NCI-H345 treated with DMSO at 0.1 percent for 48 hours (cell line): ENCODE measurements around the gene RPS29.
A peak's percentile ranks its signal among the peaks of the same experiment; 100 is the strongest.
"Not testable (repeated sequence)": the region's sequence is repeated elsewhere in the genome, so short reads cannot be mapped to it uniquely, and the experiment has no call there.

Experiments used
- DNase-seq: peaks from one replicate; lab custom pipeline; 2025; ENCODE audit not compliant: unreplicated experiment; lab: John Stamatoyannopoulos, UW

The RPS29 gene

DNA sequence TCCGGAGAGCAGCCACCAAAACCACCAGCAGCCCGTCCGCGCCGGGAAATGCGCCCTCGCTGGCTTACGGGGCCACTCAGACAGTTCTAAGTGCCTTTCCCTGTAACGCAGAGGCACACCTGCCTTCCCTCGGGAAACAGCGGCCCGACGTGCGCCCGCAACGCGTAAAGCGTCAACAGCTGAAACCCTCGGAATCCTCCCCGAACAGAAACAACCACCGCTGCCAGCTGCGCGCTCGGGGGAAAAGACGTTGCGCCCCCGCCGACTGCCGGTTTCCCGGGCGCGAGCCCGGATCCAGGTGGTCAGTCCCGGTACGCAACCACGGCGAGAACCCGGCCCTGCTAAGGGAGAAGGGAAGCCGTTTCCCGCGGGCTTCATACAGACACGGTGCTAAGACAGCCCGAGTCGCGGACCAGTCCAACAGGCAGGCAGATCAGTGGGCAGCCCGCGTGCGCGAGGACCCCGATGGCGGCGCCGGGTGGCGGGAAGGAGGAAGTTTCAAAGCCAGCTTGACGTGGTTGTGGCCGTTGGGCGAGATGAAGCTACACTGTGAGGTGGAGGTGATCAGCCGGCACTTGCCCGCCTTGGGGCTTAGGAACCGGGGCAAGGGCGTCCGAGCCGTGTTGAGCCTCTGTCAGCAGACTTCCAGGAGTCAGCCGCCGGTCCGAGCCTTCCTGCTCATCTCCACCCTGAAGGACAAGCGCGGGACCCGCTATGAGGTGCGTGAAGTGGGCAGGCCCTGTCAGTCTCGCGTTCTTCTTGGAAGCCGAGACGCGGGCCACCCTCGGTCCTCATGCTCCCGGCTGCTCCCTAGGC is 12.5 kb upstream of the RPS29 start, which contains the start of gene LRR1:
Gene LRR1, plus strand, starts transcription at position 456 of the 816 bp plus-strand sequence. Its CDS starts 81 bp downstream, at position 537.
- DNase-seq = peak; percentile 80

DNA sequence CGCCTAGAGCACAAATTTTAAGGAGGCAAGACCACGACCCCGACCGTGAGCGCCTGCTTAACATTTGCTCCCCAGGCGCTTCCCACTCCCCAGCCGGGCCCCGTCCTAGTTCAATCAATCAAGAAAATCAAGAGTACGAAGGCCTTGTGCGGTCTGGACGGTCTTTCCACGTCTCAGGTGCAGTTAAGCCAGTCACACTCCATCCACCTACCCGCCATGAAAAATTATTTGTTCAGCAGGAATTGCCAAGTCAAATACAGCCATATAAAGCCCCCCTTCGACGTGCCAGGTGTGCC is 12.0 kb upstream of the RPS29 start:
- no peak for DNase-seq

DNA sequence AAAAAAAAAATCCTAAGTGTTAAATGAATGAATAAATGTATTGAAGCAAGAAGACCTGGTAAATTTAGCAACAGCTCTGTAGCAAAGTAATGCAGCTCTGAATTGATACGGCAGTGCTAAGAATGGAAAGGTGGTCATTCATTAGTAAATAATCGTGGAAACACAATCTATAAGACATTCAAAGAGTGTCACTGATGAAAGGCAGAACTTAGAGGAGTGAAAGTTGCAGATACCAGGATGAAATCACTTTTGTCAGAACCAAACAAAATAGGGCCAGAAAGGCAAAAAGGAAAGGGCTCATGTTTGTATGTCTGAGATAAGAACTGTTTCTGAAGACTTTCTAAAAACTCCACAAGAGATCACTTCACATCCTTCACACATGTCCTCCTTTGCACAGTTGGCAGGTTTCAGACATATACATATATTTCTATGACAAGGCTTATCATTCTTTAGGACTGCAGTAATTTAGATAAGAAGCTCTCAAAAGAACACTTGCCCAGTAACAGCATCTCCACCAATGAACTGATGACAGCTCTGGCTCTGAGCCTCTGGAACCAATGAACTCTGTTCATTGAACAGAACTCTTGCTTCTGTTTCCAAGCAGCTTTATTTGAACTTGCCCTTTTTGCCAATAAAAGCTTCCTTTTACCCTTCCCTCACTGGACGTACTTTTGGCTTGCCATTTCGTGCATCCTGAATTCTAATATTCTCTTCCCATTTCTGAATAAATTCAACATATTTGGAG is 8.3 kb upstream of the RPS29 start:
- no peak for DNase-seq

- no peak for DNase-seq
These were observed 6.8 kb upstream of the RPS29 start for GRCh38 chr14:49593016-49593415.

- no peak for DNase-seq
These were observed 3.2 kb upstream of the RPS29 start for GRCh38 chr14:49589387-49589786.

DNA sequence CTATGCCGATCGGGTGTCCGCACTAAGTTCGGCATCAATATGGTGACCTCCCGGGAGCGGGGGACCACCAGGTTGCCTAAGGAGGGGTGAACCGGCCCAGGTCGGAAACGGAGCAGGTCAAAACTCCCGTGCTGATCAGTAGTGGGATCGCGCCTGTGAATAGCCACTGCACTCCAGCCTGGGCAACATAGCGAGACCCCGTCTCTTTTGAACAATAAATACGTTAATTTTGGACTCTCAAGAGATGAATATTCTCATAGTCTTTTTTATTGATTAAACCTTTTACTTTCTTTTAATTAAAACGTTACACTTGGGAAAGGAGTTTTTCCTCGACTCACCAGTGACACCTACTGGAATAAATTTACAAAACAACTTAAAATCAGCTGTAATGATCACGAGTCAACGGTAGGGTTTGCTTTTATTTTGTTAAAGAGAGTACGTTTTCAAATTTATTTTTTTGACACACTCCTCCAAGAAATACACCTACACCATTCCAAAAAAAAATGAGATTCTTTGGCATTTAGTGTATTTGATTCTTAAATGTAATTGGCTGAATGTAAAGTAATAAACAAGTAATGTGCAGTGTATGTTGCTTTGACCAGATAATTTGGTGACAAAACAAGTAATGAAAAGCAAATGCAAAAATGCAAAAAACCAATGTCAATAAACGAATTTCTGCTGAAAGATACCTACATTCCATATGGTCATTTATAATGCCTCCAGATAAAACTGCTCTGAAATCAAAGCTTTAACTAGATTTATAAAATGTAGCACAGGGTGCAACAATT is 687 bp upstream of the RPS29 start:
- peak; percentile 78 for DNase-seq

GRCh38 chr14:49584981-49585640 is 1.1 kb downstream of the RPS29 start:
- DNase-seq = not testable (repeated sequence)

GRCh38 chr14:49584058-49584457 is 2.1 kb downstream of the RPS29 start:
- DNase-seq = no peak

DNA sequence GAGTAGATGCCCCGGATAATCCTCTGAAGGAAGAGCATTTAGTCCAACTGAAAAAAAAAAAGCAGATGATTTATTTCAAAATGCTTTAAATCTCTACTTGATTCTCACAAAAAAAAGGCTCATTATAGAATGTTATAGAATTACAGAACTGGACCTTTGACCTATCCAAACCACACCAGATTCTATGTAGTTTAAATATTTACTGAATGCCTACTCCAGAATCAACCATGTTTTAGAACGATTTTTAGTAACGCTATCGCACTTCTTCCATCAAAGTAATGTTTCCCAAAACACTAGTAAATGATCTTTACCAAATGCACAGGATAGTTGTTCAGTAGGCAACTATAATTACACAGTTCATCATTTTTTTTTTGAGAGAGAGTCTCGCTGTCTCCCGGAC is 2.6 kb downstream of the RPS29 start:
- no peak for DNase-seq

GRCh38 chr14:49582113-49582977 is 3.8 kb downstream of the RPS29 start:
- DNase-seq = no peak

DNA sequence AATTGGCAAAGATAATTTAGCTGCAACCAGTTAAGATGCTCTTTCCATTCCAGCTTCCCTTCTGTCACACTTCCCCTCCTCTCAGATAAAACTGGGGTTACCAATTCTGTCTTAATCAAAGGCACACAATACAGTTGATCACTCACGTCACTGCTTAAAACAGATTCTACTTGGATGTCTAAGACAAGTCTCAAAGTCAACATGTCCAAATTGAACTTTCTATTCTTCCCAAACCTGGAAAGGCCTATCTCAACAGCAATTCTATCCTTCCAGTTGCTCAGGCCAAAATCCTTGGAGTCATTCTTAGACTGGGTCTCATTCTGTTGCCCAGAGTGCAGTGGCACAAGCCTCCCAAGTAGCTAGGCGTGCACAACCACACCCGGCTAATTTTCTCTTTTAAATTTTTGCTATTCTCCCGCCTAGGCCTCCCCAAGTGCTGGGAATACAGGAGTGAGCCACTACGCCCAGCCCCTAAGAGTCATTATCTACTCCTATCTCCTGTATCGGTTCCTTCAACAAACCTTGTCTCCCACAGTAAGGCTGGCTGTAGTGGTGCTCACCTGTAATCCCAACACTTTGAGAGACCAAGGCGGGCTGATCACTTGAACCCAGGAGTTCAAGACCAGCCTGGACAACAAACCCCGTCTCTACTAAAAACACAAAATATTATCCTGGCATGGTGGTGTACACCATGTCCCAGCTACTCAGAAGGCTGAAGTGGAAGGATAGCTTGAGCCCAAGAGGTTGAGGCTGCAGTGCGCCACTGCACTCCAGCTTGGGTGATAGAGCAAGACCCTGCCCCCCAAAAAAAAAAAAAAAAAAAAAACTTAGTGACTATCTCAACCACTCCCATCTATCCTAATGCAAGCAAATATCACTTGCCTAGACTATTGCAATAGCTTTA is 4.7 kb downstream of the RPS29 start:
- DNase-seq = no peak

GRCh38 chr14:49579841-49580240 is 6.3 kb downstream of the RPS29 start:
- DNase-seq = no peak

DNA sequence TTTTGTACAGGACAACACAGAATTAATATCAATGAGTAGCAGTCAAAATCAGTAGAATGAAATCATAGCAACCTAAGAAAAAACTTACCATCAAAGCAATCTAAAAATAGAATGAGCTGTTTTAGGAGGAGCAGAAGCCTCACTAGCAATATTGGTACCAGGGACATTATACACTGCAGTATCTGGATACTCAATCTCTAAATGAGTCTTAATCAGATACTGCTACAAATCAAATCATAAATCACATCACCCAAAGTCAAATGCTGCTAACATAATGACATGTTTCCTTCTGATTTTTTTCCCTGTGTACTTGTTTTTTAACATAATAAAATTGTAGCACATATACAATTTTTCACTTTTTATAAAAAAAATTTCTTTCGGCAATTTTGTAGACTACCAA is 8.0 kb downstream of the RPS29 start:
- no peak for DNase-seq

DNA sequence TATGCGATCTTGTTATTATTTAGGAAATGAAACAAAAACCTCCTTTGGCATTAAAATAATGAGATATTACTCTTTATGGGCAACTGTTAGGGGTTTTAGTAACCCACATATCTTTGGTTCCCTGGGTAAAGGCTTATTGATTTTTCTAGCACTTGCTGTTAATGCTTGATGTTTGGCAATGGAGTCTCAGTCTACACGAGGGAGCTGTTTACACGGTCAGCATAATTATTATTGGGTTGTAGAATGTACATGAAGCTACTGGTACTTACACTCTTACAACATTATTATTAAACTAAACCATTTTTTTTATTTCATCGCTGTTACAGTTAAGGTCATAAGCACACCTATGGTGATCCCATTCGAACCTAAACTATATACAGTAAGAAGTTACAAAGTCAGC is 12.1 kb downstream of the RPS29 start:
- DNase-seq = no peak

DNA sequence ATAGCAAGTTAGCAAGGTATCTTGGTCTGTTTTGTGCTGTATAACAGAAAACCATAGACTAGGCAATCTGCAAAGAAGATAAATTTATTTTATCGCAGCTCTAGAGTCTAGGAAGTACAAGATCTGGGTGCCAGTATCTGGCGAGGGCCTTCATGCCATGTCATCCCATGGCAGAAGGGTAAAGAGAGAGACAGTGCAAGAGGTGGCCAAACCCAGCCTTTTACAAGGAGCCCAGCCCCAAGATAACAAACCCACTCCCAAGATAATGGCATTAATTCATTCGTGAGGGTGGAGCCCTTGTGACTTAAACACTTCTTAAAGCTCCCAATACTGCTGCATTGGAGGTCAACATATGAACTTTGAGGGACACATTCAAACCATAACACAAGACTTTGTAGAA is 16.9 kb downstream of the RPS29 start:
- DNase-seq = no peak

DNA sequence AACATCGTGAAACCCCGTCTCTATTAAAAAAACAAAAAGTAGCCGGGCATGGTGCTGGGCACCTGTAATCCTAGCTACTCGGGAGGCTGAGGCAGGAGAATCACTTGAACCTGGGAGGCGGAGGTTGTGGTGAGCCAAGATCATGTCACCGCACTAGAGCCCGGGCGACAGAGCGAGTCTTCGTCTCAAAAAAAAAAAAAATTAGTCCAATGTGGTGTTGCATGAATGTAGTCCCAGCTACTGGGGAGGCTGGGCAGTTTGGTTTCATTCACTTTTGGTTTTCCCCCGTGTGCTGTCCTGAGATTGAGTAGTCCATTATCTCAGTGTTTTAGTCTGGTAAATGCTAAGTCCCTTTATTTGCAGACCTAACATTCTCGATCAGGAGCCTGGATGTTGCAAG is 19.5 kb downstream of the RPS29 start:
- no peak for DNase-seq

DNA sequence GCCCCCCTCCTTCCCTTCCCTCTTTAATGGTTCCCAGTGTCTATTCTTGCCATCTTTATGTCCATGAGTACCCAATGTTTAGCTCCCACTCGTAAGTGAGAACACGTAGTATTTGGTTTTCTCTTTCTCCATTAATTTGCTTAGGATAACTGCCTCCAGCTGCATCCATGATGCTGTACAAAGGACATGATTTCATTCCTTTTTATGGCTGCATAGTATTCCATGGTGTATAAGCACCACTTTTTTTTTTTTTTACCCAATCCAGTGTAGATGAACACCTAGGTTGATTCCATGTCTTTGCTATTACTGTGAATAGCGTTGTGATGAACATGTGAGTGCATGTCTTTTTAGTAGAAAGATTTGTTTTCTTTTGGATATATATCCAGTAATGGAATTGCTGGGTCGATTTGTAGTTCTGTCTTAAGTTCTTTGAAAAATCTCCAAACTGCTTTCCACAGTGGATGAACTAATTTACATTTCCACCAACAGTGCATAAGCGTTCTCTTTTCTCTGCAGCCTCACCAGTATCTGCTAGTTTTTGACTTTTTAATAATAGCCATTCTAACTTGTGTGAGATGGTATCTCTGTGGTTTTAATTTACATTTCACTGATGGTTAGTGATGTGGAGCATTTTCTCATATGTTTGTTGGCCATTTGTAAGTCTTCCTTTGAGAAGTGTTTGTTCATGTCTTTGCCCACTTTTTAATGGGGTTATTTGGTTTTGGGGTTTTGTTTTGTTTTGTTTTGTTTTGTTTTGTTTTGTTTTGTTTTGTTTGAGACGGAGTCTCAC is 26.0 kb downstream of the RPS29 start:
- no peak for DNase-seq

DNA sequence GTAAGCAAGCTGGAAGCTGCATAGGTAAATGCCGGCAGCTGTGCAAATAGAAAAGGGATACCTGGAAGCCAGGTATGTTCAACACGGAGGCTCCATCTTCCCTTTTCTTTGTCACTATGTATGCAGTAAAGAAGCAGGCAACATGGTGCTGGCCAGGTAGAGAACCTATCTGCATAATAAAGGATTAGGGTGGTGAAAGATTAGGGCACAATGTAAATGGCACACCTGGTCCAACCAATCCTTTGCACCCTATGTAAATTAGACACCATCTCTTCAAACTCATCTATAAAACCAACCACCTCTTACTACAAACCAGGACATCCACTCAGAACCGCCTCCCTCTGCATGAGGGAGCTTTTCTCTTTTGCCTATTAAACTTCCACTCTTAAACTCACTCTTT is 32.3 kb downstream of the RPS29 start:
- DNase-seq = no peak
